ENCODE measurements around the gene XBP1. TPM values are rescaled to one million over a fixed set of nuclear protein-coding genes. Genes with fewer than 3 reads are reported as not detected.
"Not testable (repeated sequence)": the region's sequence is repeated elsewhere in the genome, so short reads cannot be mapped to it uniquely, and the experiment has no call there.

The XBP1 gene
- total RNA-seq, 2 experiments from 2014 or later: 128 to 132 TPM

- H3K27ac Mint-ChIP-seq; CTCF ChIA-PET; intact Hi-C loops (cut with micrococcal nuclease); H3K27me3 Mint-ChIP-seq; H3K4me3 Mint-ChIP-seq; H3K9me3 Mint-ChIP-seq; H3K36me3 Mint-ChIP-seq; H3K4me1 Mint-ChIP-seq (ENCODE audit: low read depth); DNase-seq: not testable (repeated sequence)
- POLR2A ChIA-PET: interaction anchor here (1.0 kb wide), 1 partner anchor 38 kb away, joined by 3 read pairs; the partner anchor contains the start of gene XBP1
Observed at GRCh38 chr22:28762000-28762399, 38.4 kb downstream of the XBP1 start.

GRCh38 chr22:28761449-28761755, 39.0 kb downstream of the XBP1 start:
- no peaks in the 10 kb centered on the region for H3K4me1 Mint-ChIP-seq (ENCODE audit: low read depth)
- intact Hi-C loops (cut with micrococcal nuclease): no loop called here
- CTCF ChIA-PET: no interaction called here
- POLR2A ChIA-PET: interaction anchor here (1.0 kb wide), 1 partner anchor 39 kb away, joined by 3 read pairs; the partner anchor contains the start of gene XBP1
- no peaks in the 10 kb centered on the region for H3K9me3 Mint-ChIP-seq
- no peaks in the 10 kb centered on the region for H3K27me3 Mint-ChIP-seq
- no peaks in the 10 kb centered on the region for H3K36me3 Mint-ChIP-seq
- H3K27ac Mint-ChIP-seq: no peak overlapping the region
- no peak overlapping the region for H3K4me3 Mint-ChIP-seq
- DNase-seq: no peak

GRCh38 chr22:28759861-28760560, 40.4 kb downstream of the XBP1 start:
- Mint-ChIP-seq H3K27ac (no peak overlapping the region), H3K4me1 (ENCODE audit: low read depth) (no peaks in the 10 kb centered on the region), H3K9me3 (no peaks in the 10 kb centered on the region), H3K27me3 (no peaks in the 10 kb centered on the region), H3K4me3 (no peak overlapping the region), H3K36me3 (no peaks in the 10 kb centered on the region)
- DNase-seq: no peak
- CTCF ChIA-PET: no interaction called here
- POLR2A ChIA-PET: no interaction called here
- intact Hi-C loops (cut with micrococcal nuclease): no loop called here

GRCh38 chr22:28754512-28754911, 45.9 kb downstream of the XBP1 start:
- peaks cover 13% of the 10 kb centered on the region for H3K36me3 Mint-ChIP-seq
- CTCF ChIA-PET; H3K4me1 Mint-ChIP-seq (ENCODE audit: low read depth); H3K4me3 Mint-ChIP-seq; DNase-seq; H3K9me3 Mint-ChIP-seq; intact Hi-C loops (cut with micrococcal nuclease); H3K27ac Mint-ChIP-seq; H3K27me3 Mint-ChIP-seq: not testable (repeated sequence)
- POLR2A ChIA-PET: interaction anchor here (1.0 kb wide), 1 partner anchor 11 kb away, joined by 3 read pairs; no protein-coding TSS in a partner anchor

GRCh38 chr22:28750471-28750881, 49.9 kb downstream of the XBP1 start:
- intact Hi-C loops (cut with micrococcal nuclease): no loop called here
- no peaks in the 10 kb centered on the region for H3K27me3 Mint-ChIP-seq
- CTCF ChIA-PET: interaction anchor here (0.7 kb wide), 1 partner anchor 14 kb away, joined by 3 read pairs; no protein-coding TSS in a partner anchor
- H3K4me3 Mint-ChIP-seq: no peak overlapping the region
- POLR2A ChIA-PET: no interaction called here
- no peak for DNase-seq
- H3K36me3 Mint-ChIP-seq: peaks cover 33% of the 10 kb centered on the region
- no peaks in the 10 kb centered on the region for H3K4me1 Mint-ChIP-seq (ENCODE audit: low read depth)
- no peaks in the 10 kb centered on the region for H3K9me3 Mint-ChIP-seq
- H3K27ac Mint-ChIP-seq: no peak overlapping the region

Other genes starting within 250 kb of the XBP1 start
- gene TTC28, start 120.7 kb downstream of the XBP1 start, total RNA-seq: under 1 TPM; 0.59 to 0.80 TPM
- gene CHEK2, start 58.7 kb downstream of the XBP1 start, total RNA-seq: 10 to 100 TPM; 30.0 to 36.0 TPM
- gene HSCB, start 58.5 kb downstream of the XBP1 start, total RNA-seq: 10 to 100 TPM; 16.5 to 18.1 TPM
- 10 to 100 TPM; 27.7 to 31.6 TPM for gene CCDC117, start 27.9 kb downstream of the XBP1 start, total RNA-seq
- 1 to 10 TPM; 1.3 to 1.5 TPM for gene ZNRF3, start 83.0 kb upstream of the XBP1 start, total RNA-seq